Activated B cell treated with CpG ODN at 0.5 μM for 24 hours (primary cell): Measurements from ENCODE around the gene PRKCSH. TPM values are rescaled to one million over a fixed set of nuclear protein-coding genes. Genes with fewer than 3 reads are reported as not detected.

Experiments
- ATAC-seq: fragments of 200-7000 bp; cut with Tn5 transposase; one replicate; pipeline ENCODE4 v1.10.0; 2021; ENCODE audit warnings: low read depth, mild to moderate bottlenecking, moderate library complexity
- CTCF ChIA-PET: fragments of 350-600 bp; sonication (Branson Sonifier 250); formaldehyde crosslinking; loops from one replicate; lab custom pipeline; 2021; ENCODE audit warnings: antibody characterized with exemption; lab: Charles Lee
- POLR2A ChIA-PET: fragments of 350-600 bp; sonication (Branson Sonifier 250); formaldehyde crosslinking; loops from one replicate; lab custom pipeline; 2021; ENCODE audit warnings: antibody characterized with exemption; lab: Charles Lee
- DNase-seq: peaks from one replicate; pipeline ENCODE4 v3.0.0; 2022
- H3K27ac Mint-ChIP-seq: one replicate; pipeline ENCODE4 v1.8.0; 2020; ENCODE audit warnings: mixed read lengths
- H3K27me3 Mint-ChIP-seq: one replicate; pipeline ENCODE4 v1.8.0; 2021; ENCODE audit warnings: mixed read lengths
- H3K36me3 Mint-ChIP-seq: one replicate; pipeline ENCODE4 v1.8.0; 2021; ENCODE audit warnings: low read depth, mixed read lengths
- H3K4me1 Mint-ChIP-seq: one replicate; pipeline ENCODE4 v1.8.0; 2021; ENCODE audit warnings: mixed read lengths
- H3K4me3 Mint-ChIP-seq: one replicate; pipeline ENCODE4 v1.8.0; 2020; ENCODE audit warnings: mild to moderate bottlenecking, mixed read lengths
- H3K9me3 Mint-ChIP-seq: one replicate; pipeline ENCODE4 v1.8.0; 2020; ENCODE audit warnings: mixed read lengths
- intact Hi-C: fragments of 100-400 bp; cut with micrococcal nuclease; formaldehyde crosslinking; loops from one replicate; pipeline ENCODE4 v1.15.1; 2024
- total RNA-seq: library from RNA; stranded (reverse); gene quantifications from 2 replicates; pipeline ENCODE4 v1.2.3, GENCODE V29; 2022
- TF ChIP-seq, protein P1 (sequence below): fragments of 200-600 bp; IDR thresholded peaks from one replicate; pipeline ENCODE4 v1.8.0; 2022; ENCODE audit warnings: antibody characterized with exemption, mild to moderate bottlenecking

The PRKCSH gene
- total RNA-seq, 1 donor from 2014 or later = 289 TPM

- Mint-ChIP-seq H3K4me1 (peaks cover 27% of the 10 kb centered on the region), H3K36me3 (no peaks in the 10 kb centered on the region), H3K9me3 (no peaks in the 10 kb centered on the region), H3K4me3 (no peak overlapping the region), H3K27me3 (peaks cover 15% of the 10 kb centered on the region), H3K27ac (no peak overlapping the region)
- intact Hi-C loops = no loop called here
- ATAC-seq (no peak), DNase-seq (no peak)
- POLR2A ChIA-PET = no interaction called here
- TF ChIP-seq, protein P1, sequence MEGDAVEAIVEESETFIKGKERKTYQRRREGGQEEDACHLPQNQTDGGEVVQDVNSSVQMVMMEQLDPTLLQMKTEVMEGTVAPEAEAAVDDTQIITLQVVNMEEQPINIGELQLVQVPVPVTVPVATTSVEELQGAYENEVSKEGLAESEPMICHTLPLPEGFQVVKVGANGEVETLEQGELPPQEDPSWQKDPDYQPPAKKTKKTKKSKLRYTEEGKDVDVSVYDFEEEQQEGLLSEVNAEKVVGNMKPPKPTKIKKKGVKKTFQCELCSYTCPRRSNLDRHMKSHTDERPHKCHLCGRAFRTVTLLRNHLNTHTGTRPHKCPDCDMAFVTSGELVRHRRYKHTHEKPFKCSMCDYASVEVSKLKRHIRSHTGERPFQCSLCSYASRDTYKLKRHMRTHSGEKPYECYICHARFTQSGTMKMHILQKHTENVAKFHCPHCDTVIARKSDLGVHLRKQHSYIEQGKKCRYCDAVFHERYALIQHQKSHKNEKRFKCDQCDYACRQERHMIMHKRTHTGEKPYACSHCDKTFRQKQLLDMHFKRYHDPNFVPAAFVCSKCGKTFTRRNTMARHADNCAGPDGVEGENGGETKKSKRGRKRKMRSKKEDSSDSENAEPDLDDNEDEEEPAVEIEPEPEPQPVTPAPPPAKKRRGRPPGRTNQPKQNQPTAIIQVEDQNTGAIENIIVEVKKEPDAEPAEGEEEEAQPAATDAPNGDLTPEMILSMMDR = no peak
- CTCF ChIA-PET = no interaction called here
Observed at GRCh38 chr19:11416346-11417052, 18.9 kb upstream of the PRKCSH start.

GRCh38 chr19:11418094-11418548 is 17.3 kb upstream of the PRKCSH start:
- no peaks in the 10 kb centered on the region for H3K36me3 Mint-ChIP-seq
- TF ChIP-seq, protein P1 = no peak
- no peaks in the 10 kb centered on the region for H3K9me3 Mint-ChIP-seq
- H3K4me1 Mint-ChIP-seq = peaks cover 43% of the 10 kb centered on the region
- ChIA-PET CTCF (no interaction called here), POLR2A (interaction anchor here (0.5 to 7.1 kb wide), 6 partner anchors 9 to 91 kb away, joined by 3 to 60 read pairs (median 4); partner anchors contain the start of genes EPOR, ODAD3, PRKCSH and SWSAP1)
- H3K27me3 Mint-ChIP-seq = peaks cover 18% of the 10 kb centered on the region
- DNase-seq (no peak), ATAC-seq (no peak)
- no peak overlapping the region for H3K27ac Mint-ChIP-seq
- peak overlapping the region; percentile 67 for H3K4me3 Mint-ChIP-seq
- intact Hi-C loops = no loop called here

DNA sequence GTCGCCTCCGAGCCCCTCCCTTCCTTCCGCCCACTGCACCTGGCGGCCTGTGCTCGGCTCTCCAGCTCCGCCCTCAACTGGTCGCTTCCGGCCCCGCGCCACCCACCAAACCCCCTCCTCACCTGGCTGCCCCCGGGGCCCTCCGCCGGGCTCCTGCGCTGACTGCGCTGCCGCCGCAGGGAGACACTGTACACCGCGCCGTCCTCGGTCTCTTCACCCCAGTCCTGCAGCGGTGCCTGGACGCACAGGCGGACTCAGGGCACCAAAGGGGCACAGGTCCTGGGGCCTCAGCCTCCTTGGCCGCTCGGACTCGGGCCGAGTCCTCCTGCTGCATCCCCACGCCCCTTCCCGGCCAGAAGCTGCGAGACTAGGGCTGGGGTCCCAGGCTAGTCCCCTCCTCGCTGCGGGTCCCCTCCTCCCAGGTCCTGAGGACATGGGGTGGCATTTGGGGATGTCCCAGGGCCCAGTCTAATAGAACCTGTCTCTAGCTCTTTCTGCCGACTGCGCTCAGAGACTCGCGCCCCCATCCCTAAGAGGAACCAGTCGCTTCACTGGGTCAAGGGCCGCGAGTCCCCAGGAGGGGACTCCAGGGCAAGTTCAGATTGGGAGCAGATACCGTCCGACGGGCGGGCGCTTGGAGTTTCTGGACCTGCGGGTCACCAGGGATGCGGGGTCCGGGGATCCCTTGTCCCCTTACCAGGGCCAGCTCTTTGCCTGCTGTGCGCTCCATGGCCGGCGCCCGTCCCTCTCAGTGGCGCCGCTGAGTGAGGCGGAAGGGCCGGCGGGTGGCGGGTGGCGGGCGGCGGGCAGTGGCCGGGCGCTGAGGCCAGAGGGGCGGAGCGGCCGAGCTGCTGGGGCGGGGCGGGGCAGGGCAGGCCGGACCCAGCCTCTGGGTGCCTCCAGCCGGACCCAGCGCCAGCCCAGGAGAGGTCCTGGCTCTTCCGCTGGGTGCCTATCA is 16.6 kb upstream of the PRKCSH start, which contains the start of gene RGL3:
TSS of gene RGL3 (minus strand) at position 766 of the 958 bp plus-strand sequence. CDS start at position 730, 36 bp downstream.
- TF ChIP-seq, protein P1 = no peak
- Mint-ChIP-seq H3K27ac (no peak within 1 kb of the TSS), H3K4me1 (peaks cover 50% of the 10 kb centered on the region), H3K9me3 (no peaks in the 10 kb centered on the region), H3K4me3 (peak within 1 kb of the TSS; percentile 72), H3K36me3 (no peaks in the 10 kb centered on the region), H3K27me3 (peaks cover 18% of the 10 kb centered on the region)
- intact Hi-C loops = no loop called here
- peak; percentile 37 for DNase-seq
- ChIA-PET POLR2A (interaction anchor here (0.5 to 7.1 kb wide), 8 partner anchors 8 to 1629 kb away, joined by 3 to 60 read pairs (median 4); partner anchors contain the start of genes EPOR, ODAD3, PRKCSH and SWSAP1), CTCF (no interaction called here)
- no peak for ATAC-seq

DNA sequence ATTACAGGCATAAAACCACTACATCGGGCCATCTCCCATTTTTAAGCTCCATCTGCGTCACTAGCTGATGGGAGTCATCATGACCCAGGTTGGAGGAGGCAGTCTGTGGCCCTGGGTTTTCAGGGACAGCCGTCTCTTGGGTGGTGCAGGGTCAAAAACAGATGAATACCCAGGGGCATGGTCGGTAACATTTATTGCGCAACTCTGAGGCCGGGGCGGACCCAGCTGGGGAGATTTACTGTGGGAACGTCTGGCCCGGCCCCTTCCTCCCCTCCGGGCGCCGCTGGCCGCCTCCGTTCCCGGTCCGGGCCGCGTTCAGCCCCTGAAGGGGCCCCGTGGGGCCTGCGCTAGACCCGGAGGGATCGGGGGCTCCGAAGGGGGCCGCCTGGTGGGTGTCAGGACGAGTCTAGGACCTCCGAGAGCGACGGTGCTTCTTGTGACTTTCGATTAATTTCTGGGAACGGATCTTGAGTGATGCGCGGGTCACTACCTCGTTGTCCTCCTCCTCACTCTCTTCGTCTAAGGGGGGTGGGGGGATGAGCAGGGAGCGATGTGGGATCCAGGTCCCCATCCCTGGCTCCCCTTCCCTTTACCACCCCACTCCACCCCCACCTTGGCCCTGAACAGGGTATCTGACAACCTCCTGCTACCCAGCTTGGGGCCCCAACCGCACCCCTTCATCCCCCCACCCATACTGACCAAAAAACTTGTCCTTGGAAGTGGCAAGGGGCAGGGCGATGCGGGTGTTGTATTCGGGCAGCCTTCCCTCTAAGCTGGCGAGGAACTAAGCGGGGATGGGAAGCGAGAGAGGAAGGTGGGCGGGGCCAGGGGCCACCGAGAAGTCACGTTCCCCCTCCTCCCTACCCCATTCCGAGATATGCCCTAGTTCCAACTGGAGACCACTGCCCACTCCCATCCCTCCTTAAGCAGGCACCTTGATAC is 14.7 kb upstream of the PRKCSH start:
- H3K27me3 Mint-ChIP-seq = peaks cover 18% of the 10 kb centered on the region
- no peak for ATAC-seq
- no peaks in the 10 kb centered on the region for H3K36me3 Mint-ChIP-seq
- H3K4me3 Mint-ChIP-seq = peak overlapping the region; percentile 81
- POLR2A ChIA-PET = interaction anchor here (0.9 to 7.1 kb wide), 9 partner anchors 14 to 479 kb away, joined by 3 to 60 read pairs (median 4); partner anchors contain the start of genes CCDC159, ELAVL3, EPOR and ODAD3
- intact Hi-C loops = loop anchor here (2.0 kb wide), 1 partner anchor 74 kb away; the partner anchor contains the start of genes CCDC159 and TMEM205
- DNase-seq = peak; percentile 28
- H3K27ac Mint-ChIP-seq = no peak overlapping the region
- TF ChIP-seq, protein P1 = no peak
- H3K4me1 Mint-ChIP-seq = peaks cover 54% of the 10 kb centered on the region
- CTCF ChIA-PET = interaction anchor here (1.0 to 2.3 kb wide), 3 partner anchors 13 to 40 kb away, joined by 3 to 10 read pairs (median 9); partner anchors contain the start of genes ODAD3 and PRKCSH
- H3K9me3 Mint-ChIP-seq = no peaks in the 10 kb centered on the region
